H1 (cell line): ENCODE data around the gene NOL3. TPM values are rescaled to one million over a fixed set of nuclear protein-coding genes. Genes with fewer than 3 reads are reported as not detected.

Experiments used
- CTCF ChIA-PET: fragments of 300-600 bp; sonication (Branson Sonifier 250); formaldehyde crosslinking; loops from one replicate; lab custom pipeline; 2021; ENCODE audit not compliant: partially characterized antibody; lab: Charles Lee
- POLR2A ChIA-PET: fragments of 300-600 bp; sonication (Branson Sonifier 250); formaldehyde crosslinking; loops from one replicate; lab custom pipeline; 2021; ENCODE audit warnings: inconsistent platforms; ENCODE audit not compliant: partially characterized antibody; lab: Charles Lee
- DNase-seq, 2 experiments: peaks; one replicate each; pipeline versions ENCODE4 v3.0.0 to v3.0.0-alpha.2; 2010 to 2022; ENCODE audit warnings: low spot score in 2 of 2, low read depth in 1 of 2, mixed read lengths in 1 of 2
- FAIRE-seq: peaks from 2 replicates; lab custom pipeline; 2011; peaks lifted over from hg19 to GRCh38; lab: Jason Lieb, UNC
- H2AFZ ChIP-seq: 2 replicates; pipeline ENCODE4 v1.8.1; 2012; ENCODE audit warnings: low read length, inconsistent platforms
- H2AK5ac ChIP-seq: 2 replicates; pipeline ENCODE4 v1.6.1; 2013; ENCODE audit warnings: low read depth, low read length
- H2BK120ac ChIP-seq: replicated peaks from 2 replicates; pipeline ENCODE3; 2013; ENCODE audit warnings: low read depth, low read length, inconsistent platforms
- H2BK12ac ChIP-seq: 2 replicates; pipeline ENCODE4 v1.6.1; 2013; ENCODE audit warnings: low read depth, low read length
- H2BK15ac ChIP-seq: 2 replicates; pipeline ENCODE4 v1.6.1; 2013; ENCODE audit warnings: low read length
- H2BK20ac ChIP-seq: 2 replicates; pipeline ENCODE4 v1.6.1; 2013; ENCODE audit warnings: low read length
- H2BK5ac ChIP-seq: 2 replicates; pipeline ENCODE4 v1.6.1; 2013; ENCODE audit warnings: low read depth, low read length
- H3K14ac ChIP-seq: 2 replicates; pipeline ENCODE4 v1.6.1; 2013; ENCODE audit warnings: inconsistent platforms; ENCODE audit not compliant: insufficient read length
- H3K18ac ChIP-seq: 2 replicates; pipeline ENCODE4 v1.6.1; 2013; ENCODE audit warnings: low read length; ENCODE audit errors: extremely low read depth
- H3K23ac ChIP-seq: 2 replicates; pipeline ENCODE4 v1.6.1; 2013; ENCODE audit warnings: inconsistent platforms; ENCODE audit not compliant: insufficient read length
- H3K23me2 ChIP-seq: 2 replicates; pipeline ENCODE4 v1.6.1; 2013; ENCODE audit warnings: low read depth, low read length
- H3K27ac ChIP-seq: 2 replicates; pipeline ENCODE4 v1.6.1; 2011; ENCODE audit warnings: low read depth, low read length, inconsistent platforms
- H3K27me3 ChIP-seq, 4 experiments: replicated peaks in 1 of 4; 1 replicate in 1 of 4; 2 replicates in 3 of 4; pipeline versions ENCODE4 v1.6.1 to v1.8.1; 2011 to 2013; ENCODE audit warnings: low read length in 3 of 4, mild to moderate bottlenecking in 3 of 4, inconsistent platforms in 2 of 4, mixed read lengths in 2 of 4, moderate library complexity in 1 of 4; ENCODE audit not compliant: control insufficient read depth in 3 of 4, insufficient read depth in 3 of 4; ENCODE audit errors: extremely low read depth in 1 of 4
- H3K36me3 ChIP-seq, 4 experiments: 2 replicates each; pipeline versions ENCODE4 v1.6.1 to v1.8.1; 2011 to 2013; ENCODE audit warnings: mild to moderate bottlenecking in 4 of 4, low read length in 3 of 4, moderate library complexity in 2 of 4, control low read depth in 1 of 4, inconsistent platforms in 1 of 4; ENCODE audit not compliant: insufficient read depth in 4 of 4, control insufficient read depth in 2 of 4
- H3K4ac ChIP-seq: replicated peaks from 2 replicates; pipeline ENCODE3; 2013; ENCODE audit warnings: low read length, low read depth, mixed read lengths, inconsistent platforms; ENCODE audit not compliant: insufficient read length
- H3K4me1 ChIP-seq, 4 experiments: replicated peaks in 1 of 4; 1 replicate in 1 of 4; 2 replicates in 3 of 4; pipeline versions ENCODE4 v1.6.1 to v1.8.1; 2011 to 2013; ENCODE audit warnings: low read length in 3 of 4, inconsistent platforms in 2 of 4, mixed read lengths in 1 of 4; ENCODE audit not compliant: insufficient read depth in 4 of 4, control insufficient read depth in 3 of 4
- H3K4me2 ChIP-seq, 2 experiments: 2 replicates each; pipeline versions ENCODE4 v1.6.1 to v1.8.1; 2011 to 2013; ENCODE audit warnings: low read depth in 2 of 2, low read length in 2 of 2, control low read depth in 1 of 2, inconsistent platforms in 1 of 2, mild to moderate bottlenecking in 1 of 2; ENCODE audit not compliant: insufficient read depth in 1 of 2
- H3K4me3 ChIP-seq, 4 experiments: fragments of 200-600, 300-600 bp in 1 of 4; sonication (generic), shearing (Covaris generic), sonication (Bioruptor Twin) in 1 of 4; 2 replicates each; pipeline versions ENCODE4 v1.5.1 to v1.8.1; 2011 to 2016; ENCODE audit warnings: low read length in 4 of 4, low read depth in 3 of 4, control low read depth in 2 of 4, inconsistent platforms in 2 of 4, mild to moderate bottlenecking in 2 of 4, mixed read lengths in 1 of 4, moderate library complexity in 1 of 4; ENCODE audit not compliant: insufficient read depth in 2 of 4; ENCODE audit errors: extremely low read depth in 1 of 4
- H3K56ac ChIP-seq: replicated peaks from 2 replicates; pipeline ENCODE3; 2013; ENCODE audit warnings: low read depth, mild to moderate bottlenecking, mixed read lengths, low read length, inconsistent platforms; ENCODE audit not compliant: insufficient read length
- H3K79me1 ChIP-seq: 2 replicates; pipeline ENCODE4 v1.6.1; 2013; ENCODE audit warnings: low read depth, low read length, control low read depth
- H3K79me2 ChIP-seq, 2 experiments: 2 replicates each; pipeline versions ENCODE4 v1.6.1 to v1.8.1; 2012 to 2013; ENCODE audit warnings: low read length in 2 of 2, mild to moderate bottlenecking in 2 of 2, inconsistent platforms in 1 of 2; ENCODE audit not compliant: insufficient read depth in 2 of 2, control insufficient read depth in 1 of 2
- H3K9ac ChIP-seq, 4 experiments: replicated peaks in 1 of 4; 1 replicate in 1 of 4; 2 replicates in 3 of 4; pipeline versions ENCODE4 v1.6.1 to v1.8.1; 2011 to 2013; ENCODE audit warnings: low read depth in 3 of 4, low read length in 3 of 4, control low read depth in 2 of 4, mild to moderate bottlenecking in 2 of 4, moderate library complexity in 2 of 4, inconsistent platforms in 1 of 4; ENCODE audit errors: extremely low read depth in 1 of 4
- H3K9me3 ChIP-seq, 2 experiments: 2 replicates each; pipeline versions ENCODE4 v1.6.1 to v1.8.1; 2012 to 2013; ENCODE audit warnings: mild to moderate bottlenecking in 2 of 2, moderate library complexity in 2 of 2, control low read depth in 1 of 2, inconsistent platforms in 1 of 2, low read depth in 1 of 2, low read length in 1 of 2, mixed read lengths in 1 of 2; ENCODE audit not compliant: insufficient read depth in 2 of 2
- H4K20me1 ChIP-seq, 2 experiments: replicated peaks in 1 of 2; 2 replicates each; pipeline versions ENCODE3 to v1.8.1; 2011 to 2013; ENCODE audit warnings: inconsistent platforms in 2 of 2, low read length in 2 of 2, mild to moderate bottlenecking in 1 of 2; ENCODE audit not compliant: insufficient read depth in 2 of 2, control insufficient read depth in 1 of 2
- H4K5ac ChIP-seq: 2 replicates; pipeline ENCODE4 v1.6.1; 2013; ENCODE audit warnings: low read length, low read depth, mixed read lengths, inconsistent platforms; ENCODE audit not compliant: insufficient read length
- H4K8ac ChIP-seq: 2 replicates; pipeline ENCODE4 v1.8.0; 2013; ENCODE audit warnings: mild to moderate bottlenecking, moderate library complexity, low read length, inconsistent platforms; ENCODE audit not compliant: insufficient read depth; ENCODE audit errors: extremely low read depth
- H4K91ac ChIP-seq: replicated peaks from 2 replicates; pipeline ENCODE3; 2013; ENCODE audit warnings: low read length, mixed read lengths, inconsistent platforms; ENCODE audit not compliant: insufficient read length
- ASH2L ChIP-seq: fragments of 200-600, 300-600 bp; sonication (generic); IDR thresholded peaks from one replicate; pipeline ENCODE4 v1.7.1; 2017; ENCODE audit warnings: low read length
- CTCF ChIP-seq, 3 experiments: IDR thresholded peaks; 1 replicate in 2 of 3; 2 replicates in 1 of 3; pipeline versions ENCODE4 v1.5.1 to v1.6.1; 2011; ENCODE audit warnings: low read length in 3 of 3, mild to moderate bottlenecking in 3 of 3, inconsistent platforms in 2 of 3, low read depth in 1 of 3, moderate library complexity in 1 of 3; ENCODE audit not compliant: insufficient read depth in 1 of 3; ENCODE audit errors: control extremely low read depth in 1 of 3
- RFX5 ChIP-seq: IDR thresholded peaks from 2 replicates; pipeline ENCODE4 v1.6.1; 2011; ENCODE audit warnings: low read depth, low read length, improper control_type of control experiment, borderline replicate concordance
- RXRA ChIP-seq: IDR thresholded peaks from 2 replicates; pipeline ENCODE4 v1.6.1; 2011; ENCODE audit warnings: low read depth, mild to moderate bottlenecking, low read length, moderate library complexity; ENCODE audit not compliant: insufficient read depth
- WGBS, 2 experiments: shearing (Covaris generic) in 1 of 2; methylation state at CpG; one replicate each; pipeline versions ENCODE4 v1.1.6 to v1.1.7; 2013 to 2015; ENCODE audit warnings: low lambda C conversion rate in 2 of 2, mixed read lengths in 2 of 2, inconsistent platforms in 1 of 2, low coverage in 1 of 2, missing lambda C conversion rate in 1 of 2; ENCODE audit not compliant: insufficient replicate concordance in 2 of 2, insufficient coverage in 1 of 2, insufficient read length in 1 of 2; ENCODE audit errors: extremely low coverage in 1 of 2, missing lambda C conversion rate in 1 of 2; 5-methylcytosine and 5-hydroxymethylcytosine counted together
- polyA plus RNA-seq, 7 experiments: library from polyadenylated mRNA; depleted of rRNA in 3 of 7; stranded (reverse) in 5 of 7; unstranded in 2 of 7; fragments of >200 nt in 5 of 7; fragments of 200-250 nt in 2 of 7; gene quantifications; 1 replicate in 5 of 7; 2 replicates in 1 of 7; 4 replicates in 1 of 7; pipeline versions ENCODE4 v1.2.1 to v1.2.3, GENCODE V29; 2011 to 2013; ENCODE audit warnings: missing spikeins in 2 of 7, mixed read lengths in 2 of 7
- total RNA-seq: library from RNA; stranded (reverse); fragmentation: NEBNext Ultra II Directional; extraction: Animal tissue kit (Norgen Biotek cat#: 25700); gene quantifications from 2 replicates; pipeline ENCODE4 v1.2.1, GENCODE V29; 2021
- TF ChIP-seq, protein P1 (sequence below): IDR thresholded peaks from 2 replicates; pipeline ENCODE4 v1.6.1; 2012; ENCODE audit warnings: inconsistent platforms

The NOL3 gene
- total and polyA plus RNA-seq, 2 of the 8 experiments (the other 6 are each of a cell fraction or from before 2014, with no cell fraction given), result 2.2 to 4.6 TPM

- no peaks in the 10 kb centered on the region for H3K9me3 ChIP-seq
- no peak overlapping the region for H3K4me3 ChIP-seq
- H2BK12ac ChIP-seq, result no peak overlapping the region
- no peak overlapping the region for H3K14ac ChIP-seq
- H3K27ac ChIP-seq, result no peak overlapping the region
- WGBS, 2 experiments, result 53% methylated on average over 15 of the region's 15 CpGs; no CpG with 5 or more reads in 1 of the 2 experiments
- H3K79me1 ChIP-seq, result no peaks in the 10 kb centered on the region
- H4K5ac ChIP-seq, result no peak overlapping the region
- no peak overlapping the region for H3K18ac ChIP-seq
- H3K56ac ChIP-seq, result no peak overlapping the region
- DNase-seq, result no peak
- peaks cover 10 to 13% of the 10 kb centered on the region in 2 experiments for H4K20me1 ChIP-seq
- no peak for FAIRE-seq
- no peak overlapping the region for H2BK20ac ChIP-seq
- TF ChIP-seq CTCF (IDR thresholded peaks at IDR 0.05; ENCODE audit: control extremely low read depth in 1 of 3, insufficient read depth in 1 of 3, low read depth in 1 of 3, low read length in 3 of 3), result peak in 1 of 3 experiments; percentile 26; a peak in 1 of 4 replicates
- TF ChIP-seq, protein P1, sequence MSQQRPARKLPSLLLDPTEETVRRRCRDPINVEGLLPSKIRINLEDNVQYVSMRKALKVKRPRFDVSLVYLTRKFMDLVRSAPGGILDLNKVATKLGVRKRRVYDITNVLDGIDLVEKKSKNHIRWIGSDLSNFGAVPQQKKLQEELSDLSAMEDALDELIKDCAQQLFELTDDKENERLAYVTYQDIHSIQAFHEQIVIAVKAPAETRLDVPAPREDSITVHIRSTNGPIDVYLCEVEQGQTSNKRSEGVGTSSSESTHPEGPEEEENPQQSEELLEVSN, result no peak
- TF ChIP-seq RXRA, result no peak
- TF ChIP-seq RFX5, result no peak
- TF ChIP-seq ASH2L, result no peak
- H3K9ac ChIP-seq, result no peak overlapping the region
- no peak overlapping the region for H2BK120ac ChIP-seq
- H3K4me1 ChIP-seq, result peaks cover 0 to 12% (median 6%) of the 10 kb centered on the region in 4 experiments; a peak in 5 of 7 replicates
- no peak overlapping the region for H2AFZ ChIP-seq
- no peak overlapping the region for H3K4ac ChIP-seq
- ChIA-PET POLR2A (interaction anchor here (1.9 kb wide), 1 partner anchor 7 kb away, joined by 7 read pairs; no protein-coding TSS in a partner anchor), CTCF (interaction anchor here (0.7 to 14.1 kb wide), 22 partner anchors 13 to 203 kb away, joined by 3 to 291 read pairs (median 6); partner anchors contain the start of genes CES3, E2F4, FBXL8 and HSF4)
- H3K36me3 ChIP-seq, result no peaks in the 10 kb centered on the region
- H3K27me3 ChIP-seq, result peaks cover 81 to 99% (median 97%) of the 10 kb centered on the region in 4 experiments
- no peak overlapping the region for H3K23ac ChIP-seq
- H3K23me2 ChIP-seq, result peaks cover 14% of the 10 kb centered on the region; the same call in 1 of the 2 replicates
- H3K79me2 ChIP-seq, result no peaks in the 10 kb centered on the region
- H2AK5ac ChIP-seq, result no peak overlapping the region
- peak overlapping the region in 1 of 2 experiments; percentile 87; a peak in 1 of 4 replicates for H3K4me2 ChIP-seq
- H4K91ac ChIP-seq, result no peak overlapping the region
- no peak overlapping the region for H2BK5ac ChIP-seq
- no peak overlapping the region for H2BK15ac ChIP-seq
- H4K8ac ChIP-seq, result no peak overlapping the region
These were observed 14.0 kb upstream of the NOL3 start for GRCh38 chr16:67156143-67156844.
